ENCODE results near the gene MCF2L.

Gene MCF2L

GRCh38 chr13:113035213-113035800, 66.3 kb downstream of the MCF2L start:
- no peak for DNase-seq

- no peak for DNase-seq
These were observed 67.4 kb downstream of the MCF2L start for GRCh38 chr13:113036401-113036800.

- no peak for DNase-seq
These were observed 71.0 kb downstream of the MCF2L start for GRCh38 chr13:113040031-113040430.

- no peak for DNase-seq
These were observed 71.7 kb downstream of the MCF2L start for GRCh38 chr13:113040597-113041292.

GRCh38 chr13:113041293-113041690, 72.3 kb downstream of the MCF2L start:
- no peak for DNase-seq

- no peak for DNase-seq
These were observed 72.9 kb downstream of the MCF2L start for GRCh38 chr13:113041896-113042295.

- no peak for DNase-seq
These were observed 73.4 kb downstream of the MCF2L start for GRCh38 chr13:113042456-113042855.

- DNase-seq: no peak
These were observed 74.1 kb downstream of the MCF2L start for GRCh38 chr13:113043001-113043630.

GRCh38 chr13:113043931-113044330, 74.9 kb downstream of the MCF2L start:
- DNase-seq: no peak

- no peak for DNase-seq
These were observed 75.5 kb downstream of the MCF2L start for GRCh38 chr13:113044391-113045114.

GRCh38 chr13:113045251-113046127, 76.5 kb downstream of the MCF2L start:
- no peak for DNase-seq

GRCh38 chr13:113046128-113046882, 77.3 kb downstream of the MCF2L start:
- DNase-seq: no peak

GRCh38 chr13:113046883-113047244, 77.8 kb downstream of the MCF2L start:
- DNase-seq: no peak

- DNase-seq: no peak
These were observed 78.6 kb downstream of the MCF2L start for GRCh38 chr13:113047587-113047986.

GRCh38 chr13:113048766-113049165, 79.8 kb downstream of the MCF2L start:
- DNase-seq: no peak

- no peak for DNase-seq
These were observed 80.5 kb downstream of the MCF2L start for GRCh38 chr13:113049521-113049941.

GRCh38 chr13:113049981-113050380, 81.0 kb downstream of the MCF2L start:
- DNase-seq: no peak

- no peak for DNase-seq
These were observed 81.9 kb downstream of the MCF2L start for GRCh38 chr13:113050734-113051431.

- DNase-seq: no peak
These were observed 82.6 kb downstream of the MCF2L start for GRCh38 chr13:113051641-113052040.

GRCh38 chr13:113052206-113052605, 83.2 kb downstream of the MCF2L start:
- DNase-seq: no peak

- DNase-seq: no peak
These were observed 84.0 kb downstream of the MCF2L start for GRCh38 chr13:113052971-113053370.
